MM.1S (cell line): ENCODE results near the gene EXOC1.

Experiments used
- CTCF ChIP-seq: fragments of 300-600 bp; sonication (generic); IDR thresholded peaks from 2 replicates; pipeline ENCODE4 v1.5.1; 2016; ENCODE audit warnings: antibody characterized with exemption, low read length, mixed read lengths
- EZH2phosphoT487 ChIP-seq: fragments of 300-600 bp; sonication (generic); IDR thresholded peaks from 2 replicates; pipeline ENCODE4 v1.6.1; 2018; ENCODE audit warnings: antibody characterized with exemption, low read length

- TF ChIP-seq CTCF (no peak), EZH2phosphoT487 (no peak)
Measured at GRCh38 chr4:55903577-55903976, 50.1 kb downstream of the EXOC1 start.
